NCI-H226 (cell line): ENCODE measurements around the gene MEF2C.

ENCODE experiments used
- DNase-seq: peaks from one replicate; pipeline ENCODE4 v3.0.0-alpha.2; 2015

The MEF2C gene

DNA sequence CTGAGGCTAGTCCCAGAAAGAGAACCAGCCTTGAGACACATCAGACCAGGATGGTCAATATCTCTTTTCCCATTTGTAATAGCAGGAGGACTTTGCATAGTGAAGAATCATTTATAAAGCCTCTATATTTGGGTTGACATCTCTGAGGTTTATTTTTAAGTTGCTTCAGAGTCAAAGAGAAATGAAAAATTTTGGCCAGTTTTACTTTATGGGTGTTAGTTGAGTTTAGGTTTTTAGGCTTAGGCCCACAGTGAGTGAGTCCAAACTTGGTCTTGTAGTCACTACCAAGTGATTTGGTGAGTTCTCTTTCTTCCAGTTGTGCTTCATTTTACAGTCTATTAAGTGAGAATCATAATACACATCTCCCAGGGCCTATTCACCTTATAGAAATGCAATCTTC lies 5.3 kb upstream of the MEF2C start:
- no peak for DNase-seq

DNA sequence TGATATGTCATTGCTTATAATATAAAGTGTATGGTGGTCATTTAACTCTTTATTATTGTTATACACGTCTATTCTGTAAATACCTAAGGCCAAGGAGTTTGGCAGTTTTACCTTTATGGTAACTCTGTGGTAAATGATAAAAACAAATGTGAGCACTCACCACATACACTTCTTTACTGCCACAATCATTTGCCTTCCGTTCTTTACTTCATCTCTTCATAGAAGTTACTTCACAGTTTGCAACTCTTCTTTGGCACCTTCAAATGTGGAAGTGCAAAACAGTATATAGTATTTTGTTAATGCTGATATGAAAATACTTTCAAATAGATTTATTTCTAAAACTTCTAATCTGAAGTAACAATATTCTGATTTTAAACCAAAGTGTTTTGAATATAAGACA lies 4.4 kb upstream of the MEF2C start:
- no peak for DNase-seq

DNA sequence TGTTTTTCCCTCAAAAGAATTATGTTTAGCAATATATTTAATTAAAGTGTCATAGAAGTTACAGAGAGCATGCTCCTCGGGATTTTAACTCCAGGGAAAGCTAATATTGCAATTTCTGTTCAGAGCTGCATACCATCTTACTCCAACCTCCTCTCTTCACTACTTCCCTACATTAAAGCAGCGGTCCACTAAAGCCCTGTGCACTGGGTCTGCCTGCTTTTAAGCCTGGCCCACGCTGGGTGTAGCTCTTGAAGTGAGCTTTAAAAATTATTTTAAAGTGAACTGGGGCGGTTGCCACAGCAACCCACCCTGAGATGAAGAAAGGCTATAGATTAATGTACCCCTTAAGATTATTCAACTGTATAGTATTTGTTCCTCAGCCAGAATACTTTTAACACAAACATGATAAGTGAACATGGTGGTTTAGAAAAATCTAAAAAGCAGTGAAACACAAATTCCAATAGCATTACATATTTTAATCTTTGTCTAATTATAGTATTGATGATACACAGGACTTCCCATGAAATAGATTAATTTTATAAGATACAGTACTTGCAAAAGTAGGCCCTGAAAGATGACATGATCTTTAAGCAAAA lies 3.9 kb upstream of the MEF2C start:
- DNase-seq: no peak

DNA sequence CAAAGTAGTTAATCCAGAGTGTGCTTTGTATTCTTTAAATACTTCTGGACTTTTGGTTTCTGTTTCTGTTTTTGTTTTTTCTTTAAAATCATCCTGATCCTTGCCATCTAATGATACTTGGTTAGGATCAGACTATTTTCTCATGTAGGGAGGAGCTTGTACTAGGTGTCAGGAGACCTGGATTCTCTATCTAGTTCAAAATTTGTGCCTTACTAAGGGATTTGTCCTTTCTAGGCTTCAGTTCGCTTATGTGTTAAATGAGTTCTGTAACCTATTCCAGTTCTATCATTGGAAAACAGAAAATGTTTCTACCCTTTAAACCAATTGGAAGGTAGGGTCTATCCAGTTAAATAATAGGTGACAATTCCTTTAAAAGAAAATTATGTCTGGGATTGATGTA lies 3.3 kb upstream of the MEF2C start:
- no peak for DNase-seq

DNA sequence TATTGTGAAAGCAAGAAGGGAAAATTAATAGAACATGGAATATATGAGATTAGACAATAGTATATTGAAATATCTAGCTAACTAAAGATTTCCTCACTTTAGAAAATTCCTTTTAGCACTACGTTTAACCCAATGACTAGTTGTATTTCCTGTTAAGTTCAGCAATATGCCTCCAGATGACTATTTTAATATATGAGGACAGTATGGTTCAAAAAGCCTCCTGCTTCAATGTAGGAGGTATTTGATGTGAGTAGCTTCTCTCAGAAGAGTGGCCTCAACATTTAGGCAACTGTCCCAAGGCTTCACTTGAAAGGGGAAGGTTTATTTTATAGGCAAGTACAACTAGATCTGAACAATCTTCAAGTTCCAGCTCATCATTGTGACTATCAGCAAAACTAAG lies 2.0 kb upstream of the MEF2C start:
- no peak for DNase-seq

DNA sequence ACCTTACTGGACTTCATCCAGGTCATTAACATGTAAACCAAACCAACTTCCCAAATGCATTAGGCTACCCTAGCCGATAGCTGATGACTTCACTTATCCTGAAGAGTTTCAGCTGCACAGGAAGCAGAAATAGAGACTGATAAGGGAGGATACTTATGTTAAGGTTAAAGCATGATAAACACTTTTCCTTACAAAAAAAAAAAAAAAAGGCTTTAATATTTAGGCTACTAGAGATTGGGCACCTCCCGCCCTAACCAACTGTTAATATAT lies 1.6 kb upstream of the MEF2C start:
- DNase-seq: peak; percentile 16

DNA sequence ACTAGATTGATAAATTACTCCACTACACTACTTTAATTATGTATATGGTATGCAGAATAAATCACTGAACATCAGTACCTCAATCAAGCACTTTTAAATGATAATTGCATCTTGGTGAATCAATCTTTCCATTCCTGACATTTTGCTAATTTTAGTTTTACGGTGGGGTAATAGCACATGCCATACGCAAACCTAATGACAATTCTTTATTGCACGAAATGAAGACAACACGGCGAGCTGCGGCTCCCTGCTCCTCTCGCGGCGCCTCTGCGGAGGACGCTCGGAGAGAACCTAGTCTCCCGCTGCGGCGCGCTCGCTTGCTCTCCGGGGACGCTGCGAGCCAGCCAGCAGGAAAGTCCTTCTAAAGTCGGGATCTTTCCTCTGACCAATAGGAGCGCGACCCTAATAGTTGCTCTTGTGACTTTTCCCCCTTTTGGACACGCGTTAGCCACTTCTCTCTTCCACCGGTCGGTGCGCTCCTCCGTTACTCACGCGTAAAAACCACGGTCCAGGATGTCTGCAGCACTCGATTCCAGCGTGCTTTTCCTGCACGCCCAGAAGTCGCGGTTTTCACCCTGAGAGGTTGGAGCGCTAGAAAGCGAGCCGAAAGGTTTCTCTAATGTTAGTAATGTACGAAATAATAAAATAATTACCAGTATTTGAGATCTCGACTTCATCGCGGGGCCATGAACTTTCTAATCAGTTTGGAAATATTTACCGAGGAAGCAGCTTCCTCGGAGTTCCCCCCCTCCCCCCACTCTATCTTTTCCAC lies 1.0 kb upstream of the MEF2C start:
- DNase-seq: peak; percentile 41

DNA sequence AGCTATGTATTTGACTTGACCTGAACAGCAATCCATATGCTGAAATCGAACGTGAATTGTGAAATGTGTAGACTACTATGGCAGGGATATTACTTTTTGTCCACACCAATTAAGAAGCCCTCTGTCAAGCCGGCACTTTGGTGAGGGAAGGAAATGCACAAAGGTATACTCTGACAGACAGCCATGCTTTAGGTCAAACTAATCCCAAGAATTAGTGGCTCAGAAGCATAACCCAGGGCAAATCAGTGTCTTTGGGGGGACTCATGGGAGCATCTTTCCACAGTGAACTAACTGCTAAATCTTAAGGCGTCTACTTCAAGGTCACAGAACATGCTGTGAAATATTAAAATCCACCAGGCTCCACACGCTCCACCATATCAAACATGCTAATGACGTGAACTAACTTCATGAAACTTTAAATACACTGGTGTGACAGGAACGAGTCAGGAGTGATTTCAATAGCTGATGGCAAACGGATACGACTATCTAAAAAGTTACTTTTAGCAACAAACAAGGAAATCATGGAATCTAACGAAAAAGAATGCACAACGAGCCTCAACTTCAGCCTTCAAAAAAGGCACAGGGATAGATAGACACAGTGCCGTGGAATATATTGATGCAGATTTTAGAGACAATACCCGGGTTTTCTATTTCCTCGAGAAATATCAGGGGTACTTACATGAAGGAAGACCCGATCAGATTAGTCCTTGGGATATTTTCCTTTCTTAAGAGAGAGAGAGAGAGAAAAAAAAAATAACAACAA lies 527 bp downstream of the MEF2C start:
- DNase-seq: no peak

DNA sequence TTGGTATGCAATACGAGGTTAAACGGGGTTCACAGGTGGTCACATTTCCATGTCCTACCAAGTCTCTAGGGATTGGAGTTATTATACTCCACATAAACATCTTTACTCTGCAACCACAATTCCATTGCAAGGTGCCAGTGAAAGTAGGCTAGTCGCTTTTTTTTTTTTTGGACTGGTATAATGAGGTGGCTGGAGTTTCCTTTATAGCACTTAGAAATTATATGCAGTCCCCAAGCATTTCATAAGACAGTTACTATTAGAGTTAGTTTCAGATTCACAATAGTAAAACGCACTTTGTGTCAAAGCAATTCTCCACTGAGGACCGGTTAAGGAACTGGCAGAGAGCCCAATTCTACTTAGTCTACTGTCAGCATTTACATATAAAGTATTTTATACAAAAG lies 1.4 kb downstream of the MEF2C start:
- no peak for DNase-seq

DNA sequence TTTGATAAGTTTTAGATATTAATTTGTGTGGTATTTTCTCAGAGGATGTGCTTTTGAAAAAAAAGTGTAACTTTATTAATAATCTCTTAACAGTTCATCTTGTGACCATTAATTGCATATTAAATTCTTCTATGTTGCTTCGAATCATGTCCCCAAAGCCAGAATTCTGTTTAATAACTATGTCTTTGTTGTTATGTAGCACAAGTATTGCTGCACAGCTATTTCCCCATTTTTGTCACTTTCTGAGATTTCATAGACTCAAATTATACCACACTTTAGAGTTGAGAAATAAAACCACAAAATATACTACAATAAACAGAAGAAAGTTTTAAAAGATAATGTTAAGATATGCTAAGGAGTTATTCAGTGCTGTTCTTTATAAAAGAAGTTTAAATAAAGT lies 2.8 kb downstream of the MEF2C start:
- DNase-seq: no peak

DNA sequence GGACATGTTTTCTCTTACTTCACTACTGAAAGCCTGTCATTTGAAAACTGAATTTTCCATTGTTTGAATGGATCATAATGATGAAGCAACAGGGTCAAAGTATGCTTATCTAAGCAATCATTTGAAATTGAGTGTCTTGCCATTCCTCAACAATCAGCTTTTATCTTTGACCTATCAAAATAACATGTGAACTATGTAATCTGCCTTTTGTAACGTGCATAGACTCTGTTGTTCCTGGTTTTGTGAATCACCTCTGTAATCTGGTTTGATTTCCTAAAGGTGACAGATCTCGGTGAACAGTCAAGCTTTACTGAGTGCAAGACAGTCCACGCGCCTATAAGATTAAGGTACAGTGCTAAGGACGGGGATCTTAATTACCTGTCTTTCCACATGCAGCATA lies 3.3 kb downstream of the MEF2C start:
- DNase-seq: no peak

DNA sequence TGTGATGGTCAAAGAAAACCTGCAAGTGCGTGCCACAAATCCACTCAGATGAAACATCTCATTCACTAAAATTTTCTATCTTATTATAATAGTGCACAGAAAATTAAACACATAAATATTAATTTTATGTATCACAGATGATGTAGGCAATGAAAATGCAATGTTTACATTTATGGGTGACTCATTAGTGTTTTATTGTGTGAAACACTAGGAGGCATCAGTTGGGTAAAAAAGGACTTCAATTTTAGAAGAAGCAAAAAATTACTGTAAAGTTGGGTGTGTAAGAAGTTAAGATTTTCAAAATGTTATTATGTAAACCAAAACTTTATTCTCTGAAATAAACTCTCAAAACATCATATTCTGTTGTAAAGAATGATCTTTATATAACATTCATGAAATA lies 4.0 kb downstream of the MEF2C start:
- no peak for DNase-seq

DNA sequence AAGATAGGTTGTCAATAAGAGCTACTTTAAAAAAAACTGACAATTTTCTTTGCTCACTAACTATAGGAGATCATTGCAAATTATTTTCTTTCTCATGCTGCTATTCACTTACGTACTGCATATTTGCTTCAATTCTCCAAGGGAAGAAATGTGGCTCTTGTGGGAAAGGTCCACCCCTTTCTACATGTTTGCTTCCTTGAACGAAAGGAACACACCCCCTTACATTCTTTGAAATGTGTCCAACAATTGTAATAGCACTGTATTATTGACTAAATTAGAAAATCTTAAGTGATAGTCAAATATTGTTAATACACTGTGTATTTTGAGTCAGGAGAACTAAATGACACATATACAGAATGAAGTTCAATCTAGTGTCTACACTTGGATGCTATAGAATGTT lies 5.2 kb downstream of the MEF2C start:
- DNase-seq: no peak

DNA sequence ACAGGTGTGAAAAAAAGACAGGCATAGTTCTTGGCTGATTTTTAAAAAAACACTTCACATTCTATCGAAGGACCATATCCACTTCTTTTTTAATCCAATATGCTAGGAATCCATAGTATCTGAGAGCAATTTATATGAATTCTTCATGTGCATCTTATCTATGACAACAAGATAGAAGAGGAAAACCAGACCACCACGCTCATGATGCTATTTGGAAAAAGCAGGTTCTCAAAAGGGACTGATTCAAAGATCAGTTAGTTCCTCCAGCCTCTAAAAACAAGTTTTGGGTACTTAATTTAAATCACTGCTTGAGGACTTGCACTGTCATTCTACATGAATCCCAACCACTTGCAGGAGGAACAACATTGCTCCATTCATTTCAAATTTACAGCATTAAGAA lies 6.3 kb downstream of the MEF2C start:
- no peak for DNase-seq

DNA sequence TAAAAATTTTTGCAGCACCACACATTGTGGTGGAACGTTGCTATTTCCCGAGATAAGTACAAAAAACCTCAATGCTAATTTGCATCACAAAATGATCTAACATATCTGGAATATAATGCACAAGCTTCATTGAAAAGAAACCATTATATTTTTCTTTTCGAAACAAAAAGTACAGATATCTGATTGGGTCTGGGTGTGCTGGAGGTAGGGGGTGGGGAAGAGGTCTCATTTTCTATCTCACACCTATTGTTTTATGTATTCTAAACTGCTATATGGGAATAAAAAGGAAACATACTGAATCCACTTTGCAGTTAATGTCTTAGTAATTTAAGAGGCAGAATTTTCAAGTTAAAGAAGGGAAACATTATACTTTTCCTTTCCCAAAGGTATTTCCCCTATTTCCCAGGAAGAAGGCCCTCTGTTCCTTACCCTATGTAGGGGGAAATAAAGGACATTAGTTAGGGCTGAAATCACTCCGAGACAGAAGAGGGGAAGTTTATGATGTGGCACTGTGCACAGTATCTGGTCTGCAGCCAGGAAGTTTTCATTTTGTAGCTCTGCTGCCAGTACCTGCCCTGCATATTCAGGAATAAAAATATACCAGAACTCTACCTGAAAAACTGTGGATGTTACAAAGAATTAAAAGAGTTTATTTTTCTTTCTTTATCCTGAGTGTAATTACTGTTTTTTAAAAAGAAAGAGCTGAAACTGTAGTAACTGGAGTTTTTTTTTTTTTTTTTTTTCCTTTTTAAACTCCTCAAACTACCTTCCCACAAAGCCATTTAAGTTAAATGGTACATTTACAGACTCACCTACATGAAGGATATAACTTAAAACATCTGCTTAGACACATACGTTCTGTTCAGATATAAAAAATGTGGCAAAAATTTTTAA lies 7.4 kb downstream of the MEF2C start:
- no peak for DNase-seq

DNA sequence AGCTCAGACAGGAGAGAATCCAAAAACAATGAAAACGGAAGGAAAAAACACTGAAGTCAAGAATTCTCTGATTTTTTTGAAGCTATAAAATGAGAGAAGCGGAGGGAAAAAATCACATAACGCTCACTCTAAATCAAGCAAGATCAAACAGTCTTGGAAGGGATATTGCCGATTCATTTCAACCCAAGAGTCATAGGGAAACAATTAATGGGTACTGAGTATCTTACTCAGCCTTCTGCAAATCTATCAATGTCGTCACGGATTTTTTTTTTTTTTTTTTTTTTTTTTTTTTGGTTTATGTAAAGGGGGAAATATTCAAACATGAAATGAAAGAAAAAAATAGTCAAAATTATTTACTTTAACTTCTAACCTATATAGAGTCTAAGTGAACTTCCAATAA lies 9.5 kb downstream of the MEF2C start:
- no peak for DNase-seq

DNA sequence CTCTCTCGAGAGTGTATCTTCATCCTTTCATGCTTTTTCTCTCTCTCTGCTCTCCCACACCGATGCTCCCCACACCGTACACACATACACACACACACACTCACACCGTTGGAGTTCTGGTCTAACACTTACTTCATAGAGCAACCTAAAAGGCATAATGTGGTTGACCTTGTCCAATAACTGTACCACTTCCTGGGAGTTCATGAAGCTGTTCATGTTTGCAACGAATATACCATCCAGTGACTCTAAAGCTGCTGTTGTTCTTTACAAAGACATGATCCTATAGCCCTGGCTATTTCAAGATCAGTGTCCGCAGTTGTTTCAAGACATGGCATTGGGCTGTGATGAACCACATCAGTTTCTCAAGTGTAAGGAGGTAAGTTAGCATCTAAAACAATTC lies 10.0 kb downstream of the MEF2C start:
- no peak for DNase-seq

DNA sequence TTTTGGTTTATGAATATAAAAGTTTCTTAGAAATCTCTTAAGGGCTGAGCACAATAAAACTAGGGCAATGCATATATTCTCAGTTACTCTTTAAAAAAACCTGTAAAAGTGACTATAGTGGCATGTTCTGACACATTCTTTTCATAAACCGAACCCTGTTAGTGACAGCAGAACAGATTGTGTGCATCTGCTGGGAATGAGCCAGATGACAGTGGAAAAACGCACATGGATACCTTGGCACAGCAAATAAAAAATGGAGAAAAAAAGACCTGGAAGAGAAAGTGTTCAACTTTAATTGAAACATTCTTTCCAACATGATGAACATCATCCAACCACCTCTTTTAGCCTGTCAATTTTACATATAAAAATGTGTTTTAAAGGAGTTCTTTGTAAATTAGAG lies 12.7 kb downstream of the MEF2C start:
- no peak for DNase-seq

DNA sequence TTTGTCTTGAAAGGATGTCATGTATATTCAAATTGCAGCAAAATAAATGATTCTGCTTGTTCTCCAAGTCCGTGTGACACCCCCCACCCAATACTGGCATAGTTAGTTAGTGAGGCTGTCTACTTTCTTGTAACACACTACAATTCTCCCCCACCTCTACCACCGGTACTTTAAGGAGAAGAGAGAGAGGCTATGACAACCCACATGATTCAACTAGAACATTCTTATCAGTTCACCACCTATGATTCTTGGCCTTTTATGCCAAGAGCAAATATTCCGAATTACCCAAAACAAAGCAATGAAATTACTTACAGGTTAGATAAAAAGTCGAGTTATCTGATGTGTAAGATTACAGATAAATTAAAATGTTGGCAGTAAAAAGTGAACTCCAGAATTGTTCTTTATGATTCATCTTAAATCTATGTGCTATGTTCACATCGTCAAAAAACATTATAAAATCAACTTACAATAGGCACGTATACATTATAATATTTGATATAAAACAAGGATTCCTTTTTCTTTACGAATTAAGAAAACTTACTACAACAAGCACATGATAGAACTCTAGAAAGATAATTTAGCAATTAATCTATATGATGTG lies 14.4 kb downstream of the MEF2C start:
- DNase-seq: peak; percentile 13

DNA sequence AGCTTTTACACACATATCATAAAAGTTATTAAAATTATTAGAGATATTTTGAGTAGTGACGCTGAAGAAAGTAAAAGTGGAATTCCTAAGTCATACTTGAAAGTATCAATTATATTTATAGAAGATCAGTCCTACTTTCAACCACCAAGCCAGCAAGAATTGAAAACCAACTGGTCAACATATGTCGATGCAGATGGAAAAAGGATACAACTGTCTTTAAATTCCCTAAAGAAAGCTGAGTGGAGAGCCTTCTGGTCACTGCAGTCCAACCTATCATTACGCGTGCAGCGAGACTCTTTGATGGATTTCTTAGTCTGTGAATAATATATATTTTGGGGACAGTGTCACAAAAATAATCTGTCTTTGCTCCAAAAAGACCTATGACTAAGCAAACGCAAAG lies 15.3 kb downstream of the MEF2C start:
- DNase-seq: no peak

DNA sequence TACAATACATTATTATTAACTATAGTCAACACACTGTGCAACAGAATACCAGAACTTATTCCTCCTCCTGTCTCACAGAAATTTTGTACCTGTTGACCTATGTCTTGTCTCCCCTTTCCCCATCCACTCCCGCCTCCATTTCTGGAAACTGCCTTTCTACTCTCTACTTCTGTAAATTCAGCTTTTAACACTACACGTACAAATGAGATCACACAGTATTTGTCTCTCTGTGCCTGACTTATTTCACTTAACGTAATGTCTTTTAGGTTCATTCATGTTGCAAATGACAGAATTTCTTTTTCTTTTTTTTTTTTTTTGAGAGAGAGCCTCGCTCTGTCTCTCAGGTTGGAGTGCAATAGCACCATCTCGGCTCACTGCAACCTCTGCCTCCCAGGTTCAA lies 19.5 kb downstream of the MEF2C start:
- no peak for DNase-seq

DNA sequence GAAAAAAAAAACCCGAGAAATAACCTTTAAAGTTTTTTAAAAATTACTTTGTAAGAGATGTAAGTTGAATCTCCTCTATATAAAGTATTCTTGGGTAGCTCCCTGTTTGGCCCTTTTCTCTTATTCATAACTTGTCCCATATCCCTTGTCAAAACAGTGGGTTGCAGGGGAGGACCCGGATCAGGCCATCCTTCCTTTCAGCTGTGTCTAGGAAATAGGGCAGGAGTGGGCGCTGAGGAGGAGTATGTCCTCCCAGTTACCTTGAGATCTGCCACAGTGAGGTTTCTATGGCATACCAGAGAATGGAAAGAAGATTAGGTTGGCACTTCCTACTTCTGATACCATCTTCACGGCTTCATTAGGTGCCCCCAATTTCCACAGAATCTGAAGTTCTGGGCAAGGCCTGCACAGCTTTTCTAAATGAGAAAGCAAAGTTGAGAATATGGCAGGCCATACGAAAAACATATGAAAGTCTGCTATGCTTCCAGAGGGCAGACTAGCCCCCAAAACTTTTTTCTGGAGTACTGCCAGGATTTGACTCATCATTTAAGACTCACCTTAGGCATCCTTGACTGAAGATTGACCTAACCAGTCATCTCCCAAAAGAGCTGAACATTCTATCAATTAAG lies 20.3 kb downstream of the MEF2C start:
- no peak for DNase-seq

DNA sequence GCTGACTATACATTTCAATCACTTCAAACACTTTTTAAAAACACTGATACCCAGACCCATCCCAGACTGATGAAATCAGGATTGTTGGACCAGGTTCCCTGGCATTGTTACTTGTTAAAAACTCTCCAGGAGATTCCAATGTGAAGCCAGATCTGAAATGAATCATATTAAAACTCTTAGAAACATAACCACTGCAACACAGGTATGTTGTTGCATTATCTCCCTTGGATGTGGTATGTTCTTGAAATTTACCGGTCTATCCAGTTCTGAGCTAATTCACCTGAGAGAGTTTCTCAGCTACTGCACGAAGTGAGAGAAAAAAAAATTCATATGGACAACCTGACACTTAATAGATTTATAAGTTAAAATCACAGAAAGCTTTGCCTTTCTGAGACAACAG lies 21.8 kb downstream of the MEF2C start:
- no peak for DNase-seq
